SU-DHL-6 (cell line): ENCODE data around the gene C16orf95.
A peak's percentile ranks its signal among the peaks of the same experiment; 100 is the strongest.

Experiments used
- H2AFZ ChIP-seq: fragments of 200-600 bp; sonication (generic); 2 replicates; pipeline ENCODE4 v1.6.1; 2014; ENCODE audit warnings: low read depth, mild to moderate bottlenecking, moderate library complexity, mixed read lengths, antibody characterized with exemption, low read length; ENCODE audit not compliant: severe bottlenecking
- H3F3A ChIP-seq: fragments of 200-600 bp; shearing (Covaris generic); 2 replicates; pipeline ENCODE4 v1.6.0; 2016; ENCODE audit warnings: antibody characterized with exemption, mild to moderate bottlenecking; ENCODE audit not compliant: insufficient read depth
- H3K27ac ChIP-seq: fragments of 200-600 bp; sonication (generic); 2 replicates; pipeline ENCODE4 v1.5.1; 2016; ENCODE audit warnings: low read depth, mild to moderate bottlenecking, low read length, moderate library complexity, mixed read lengths
- H3K27me3 ChIP-seq: fragments of 200-600 bp; sonication (generic), shearing (Covaris generic); 2 replicates; pipeline ENCODE4 v1.6.0; 2014; ENCODE audit warnings: mild to moderate bottlenecking, low read length
- H3K36me3 ChIP-seq: fragments of 200-600 bp; sonication (generic); 2 replicates; pipeline ENCODE4 v1.6.1; 2014; ENCODE audit warnings: mild to moderate bottlenecking, low read length, mixed read lengths
- H3K4me2 ChIP-seq: fragments of 300-600, 200-600 bp; shearing (Covaris generic), sonication (generic); 2 replicates; pipeline ENCODE4 v1.6.0; 2014; ENCODE audit warnings: low read length, low read depth, mild to moderate bottlenecking; ENCODE audit not compliant: poor library complexity, severe bottlenecking
- H3K4me3 ChIP-seq: fragments of 200-600 bp; sonication (generic); 2 replicates; pipeline ENCODE4 v1.5.1; 2014; ENCODE audit warnings: antibody characterized with exemption, low read length, mild to moderate bottlenecking, mixed read lengths; ENCODE audit not compliant: insufficient read depth, poor library complexity, severe bottlenecking
- H3K79me2 ChIP-seq: fragments of 200-600 bp; sonication (generic); 2 replicates; pipeline ENCODE4 v1.6.1; 2014; ENCODE audit warnings: mild to moderate bottlenecking, low read length, moderate library complexity; ENCODE audit not compliant: insufficient read depth
- H3K9ac ChIP-seq: fragments of 200-600 bp; sonication (generic); 2 replicates; pipeline ENCODE4 v1.7.0; 2014; ENCODE audit warnings: mild to moderate bottlenecking, low read length
- H3K9me2 ChIP-seq: fragments of 200-600 bp; sonication (generic); replicated peaks from 2 replicates; pipeline ENCODE4 v1.6.1; 2014; ENCODE audit warnings: low read length; ENCODE audit not compliant: insufficient read depth
- H3K9me3 ChIP-seq: fragments of 200-600 bp; sonication (generic); 2 replicates; pipeline ENCODE4 v1.6.1; 2014; ENCODE audit warnings: low read length, mixed read lengths; ENCODE audit not compliant: insufficient read depth
- H4K20me1 ChIP-seq: fragments of 200-600 bp; sonication (generic); 2 replicates; pipeline ENCODE4 v1.6.1; 2014; ENCODE audit warnings: low read depth, mild to moderate bottlenecking, antibody characterized with exemption, low read length, moderate library complexity, mixed read lengths
- CTCF ChIP-seq: fragments of 200-600 bp; sonication (generic); IDR thresholded peaks from one replicate; pipeline ENCODE4 v1.5.1; 2017; ENCODE audit warnings: antibody characterized with exemption, mild to moderate bottlenecking, low read length, moderate library complexity; ENCODE audit not compliant: insufficient read depth, poor library complexity, severe bottlenecking
- EZH2phosphoT487 ChIP-seq: fragments of 200-600 bp; sonication (generic), shearing (Covaris generic); conservative IDR thresholded peaks from 2 replicates; pipeline ENCODE4 v1.6.1; 2018; ENCODE audit warnings: mild to moderate bottlenecking, antibody characterized with exemption, low read length, moderate library complexity, mixed read lengths

C16orf95 gene

GRCh38 chr16:87284183-87284582 lies 33.0 kb downstream of the C16orf95 start:
- Histone ChIP-seq H3K79me2 (no peaks in the 10 kb centered on the region), H2AFZ (no peak overlapping the region), H3K27me3 (no peaks in the 10 kb centered on the region), H3K4me3 (no peak overlapping the region), H3K9ac (no peak overlapping the region), H3K27ac (no peak overlapping the region), H3K9me3 (no peaks in the 10 kb centered on the region), H3F3A (no peaks in the 10 kb centered on the region), H3K36me3 (no peaks in the 10 kb centered on the region), H3K4me2 (no peak overlapping the region), H4K20me1 (no peaks in the 10 kb centered on the region), H3K9me2 (no peaks in the 10 kb centered on the region)
- TF ChIP-seq EZH2phosphoT487 = no peak

- no peaks in the 10 kb centered on the region for H3K36me3 ChIP-seq
- no peak overlapping the region for H3K9ac ChIP-seq
- no peaks in the 10 kb centered on the region for H3K27me3 ChIP-seq
- H3K9me2 ChIP-seq = no peaks in the 10 kb centered on the region
- H4K20me1 ChIP-seq = no peaks in the 10 kb centered on the region
- no peak overlapping the region for H3K4me3 ChIP-seq
- no peaks in the 10 kb centered on the region for H3K9me3 ChIP-seq
- no peaks in the 10 kb centered on the region for H3K79me2 ChIP-seq
- no peaks in the 10 kb centered on the region for H3F3A ChIP-seq
- no peak overlapping the region for H3K4me2 ChIP-seq
- no peak for TF ChIP-seq EZH2phosphoT487
- no peak for TF ChIP-seq CTCF
- H3K27ac ChIP-seq = no peak overlapping the region
- H2AFZ ChIP-seq = no peak overlapping the region
These were observed 38.0 kb downstream of the C16orf95 start for GRCh38 chr16:87279094-87279658.

- no peaks in the 10 kb centered on the region for H3K36me3 ChIP-seq
- no peaks in the 10 kb centered on the region for H3K9me2 ChIP-seq
- no peak overlapping the region for H3K9ac ChIP-seq
- no peak overlapping the region for H3K4me2 ChIP-seq
- H3F3A ChIP-seq = no peaks in the 10 kb centered on the region
- H4K20me1 ChIP-seq = no peaks in the 10 kb centered on the region
- no peaks in the 10 kb centered on the region for H3K79me2 ChIP-seq
- H3K4me3 ChIP-seq = no peak overlapping the region
- no peak overlapping the region for H3K27ac ChIP-seq
- H3K9me3 ChIP-seq = no peaks in the 10 kb centered on the region
- H2AFZ ChIP-seq = no peak overlapping the region
- no peak for TF ChIP-seq EZH2phosphoT487
- peak; percentile 56 for TF ChIP-seq CTCF
- no peaks in the 10 kb centered on the region for H3K27me3 ChIP-seq
These were observed 38.8 kb downstream of the C16orf95 start for GRCh38 chr16:87278191-87279093.

GRCh38 chr16:87276924-87277323 lies 40.3 kb downstream of the C16orf95 start:
- Histone ChIP-seq H3K36me3 (no peaks in the 10 kb centered on the region), H3K4me2 (no peak overlapping the region), H3K4me3 (no peak overlapping the region), H3K9me2 (no peaks in the 10 kb centered on the region), H3K27ac (no peak overlapping the region), H2AFZ (no peak overlapping the region), H3K79me2 (no peaks in the 10 kb centered on the region), H3K27me3 (no peaks in the 10 kb centered on the region), H4K20me1 (no peaks in the 10 kb centered on the region), H3K9ac (no peak overlapping the region), H3F3A (no peaks in the 10 kb centered on the region), H3K9me3 (no peaks in the 10 kb centered on the region)
- no peak for TF ChIP-seq EZH2phosphoT487
- TF ChIP-seq CTCF = no peak
